ENCODE data around the gene CRADD.

- TF ChIP-seq EZH2 (IDR thresholded peaks at IDR 0.05; ENCODE audit: insufficient read depth, poor library complexity, severe bottlenecking) (no peak), EZH2phosphoT487 (IDR thresholded peaks at IDR 0.05; ENCODE audit: insufficient read depth, low read depth) (no peak)
These were observed 206.4 kb downstream of the CRADD start for GRCh38 chr12:93883436-93884154.

Data from GM23248 (cell line).